ENCODE data around the gene SYTL3.

GRCh38 chr6:158763434-158764182, 113.8 kb downstream of the SYTL3 start:
- TF ChIP-seq CTCF (optimal IDR thresholded peaks at IDR 0.05 in 1 of 3, IDR thresholded peaks at IDR 0.05 in 1 of 3, conservative IDR thresholded peaks at IDR 0.05 in 1 of 3; ENCODE audit: extremely low read depth in 1 of 3, insufficient read depth in 2 of 3, low read length in 3 of 3), result no peak
- TF ChIP-seq EZH2 (IDR thresholded peaks at IDR 0.05; ENCODE audit: low read length), result no peak

Measured in keratinocyte (primary cell).